Measurements from ENCODE around the gene ABL1.

Gene ABL1

DNA sequence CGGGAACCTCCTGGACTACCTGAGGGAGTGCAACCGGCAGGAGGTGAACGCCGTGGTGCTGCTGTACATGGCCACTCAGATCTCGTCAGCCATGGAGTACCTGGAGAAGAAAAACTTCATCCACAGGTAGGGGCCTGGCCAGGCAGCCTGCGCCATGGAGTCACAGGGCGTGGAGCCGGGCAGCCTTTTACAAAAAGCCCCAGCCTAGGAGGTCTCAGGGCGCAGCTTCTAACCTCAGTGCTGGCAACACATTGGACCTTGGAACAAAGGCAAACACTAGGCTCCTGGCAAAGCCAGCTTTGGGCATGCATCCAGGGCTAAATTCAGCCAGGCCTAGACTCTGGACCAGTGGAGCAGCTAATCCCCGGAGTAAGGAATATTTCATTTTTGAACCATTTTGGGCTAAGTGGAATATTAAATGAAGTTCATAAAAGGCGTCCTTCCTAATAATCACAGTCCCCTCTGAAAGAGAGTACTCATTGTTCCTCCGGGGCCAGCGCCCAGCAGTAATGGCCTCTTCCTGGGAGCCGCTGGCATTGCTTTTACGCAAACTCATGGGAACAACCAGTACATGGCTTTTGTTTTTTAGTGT, 38.0 kb downstream of the ABL1 start:
- no peak for DNase-seq

- DNase-seq, result no peak
These were observed 38.9 kb downstream of the ABL1 start for GRCh38 chr9:130873966-130874365.

GRCh38 chr9:130874783-130875182, 39.7 kb downstream of the ABL1 start:
- no peak for DNase-seq

GRCh38 chr9:130877300-130877699, 42.2 kb downstream of the ABL1 start:
- DNase-seq, result no peak

- no peak for DNase-seq
These were observed 43.2 kb downstream of the ABL1 start for GRCh38 chr9:130878295-130878694.

DNA sequence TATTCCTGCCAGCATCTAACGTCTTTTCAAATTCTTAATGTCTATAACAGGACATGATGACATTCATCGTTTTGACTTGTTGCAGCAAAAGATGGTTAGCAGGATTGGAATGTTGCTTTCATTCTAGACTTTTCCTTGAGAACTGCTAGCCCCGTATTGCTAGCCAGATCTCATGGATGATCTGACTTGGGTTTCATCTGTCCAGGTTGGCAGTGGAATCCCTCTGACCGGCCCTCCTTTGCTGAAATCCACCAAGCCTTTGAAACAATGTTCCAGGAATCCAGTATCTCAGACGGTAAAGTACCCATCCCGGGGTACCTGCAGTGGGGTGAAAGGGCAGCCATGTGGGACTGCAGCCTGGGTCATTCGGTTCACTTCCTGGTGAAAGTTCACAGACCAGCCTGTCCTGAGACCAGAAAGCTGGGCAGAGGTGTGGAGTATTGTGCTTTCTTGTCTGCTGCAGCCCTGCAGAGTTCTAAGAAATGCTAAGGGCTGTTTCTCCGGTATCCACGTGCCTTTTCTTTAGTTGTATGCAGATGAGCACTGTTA, 44.9 kb downstream of the ABL1 start:
- no peak for DNase-seq

GRCh38 chr9:130880599-130881220, 45.7 kb downstream of the ABL1 start:
- DNase-seq, result no peak

DNA sequence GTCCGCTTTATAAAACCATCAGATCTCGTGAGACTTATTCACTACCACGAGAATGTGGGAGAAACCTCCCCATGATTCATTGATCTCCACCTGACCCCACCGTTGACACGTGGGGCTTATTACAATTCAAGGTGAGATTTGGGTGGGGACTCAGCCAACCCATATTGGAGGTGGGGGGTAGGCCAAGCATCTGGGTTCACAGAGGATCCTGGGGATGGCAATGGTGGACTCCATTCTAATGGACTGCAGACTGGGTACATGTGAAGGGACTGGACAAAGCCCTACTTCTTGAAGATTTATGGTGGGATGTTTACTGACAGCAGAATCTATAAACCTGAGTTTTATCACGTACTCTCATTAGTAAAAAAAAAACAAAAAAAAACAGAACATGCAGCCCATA, 46.5 kb downstream of the ABL1 start:
- DNase-seq, result no peak

DNA sequence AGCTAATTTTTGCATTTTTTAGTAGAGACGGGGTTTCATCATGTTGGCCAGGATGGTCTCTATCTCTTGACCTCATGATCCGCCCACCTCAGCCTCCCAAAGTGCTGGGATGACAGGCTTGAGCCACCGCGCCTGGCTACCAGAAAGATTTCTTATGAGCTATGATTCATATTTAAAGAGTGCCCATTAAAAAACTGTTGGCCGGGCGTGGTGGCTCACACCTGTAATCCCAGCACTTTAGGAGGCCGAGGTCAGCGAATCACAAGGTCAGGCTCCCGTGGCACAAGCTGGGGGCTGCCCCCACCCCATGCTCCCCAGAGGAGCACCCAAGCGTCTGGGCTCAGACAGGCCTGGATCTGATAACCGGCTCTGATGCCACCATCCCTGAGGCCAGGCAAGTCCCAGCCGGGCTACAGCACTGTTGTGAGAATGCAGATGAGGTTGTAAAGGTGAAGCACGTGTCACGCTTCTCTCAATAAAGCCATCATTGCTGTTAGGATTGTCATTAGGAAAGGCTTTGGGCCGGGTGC, 47.7 kb downstream of the ABL1 start:
- no peak for DNase-seq

DNA sequence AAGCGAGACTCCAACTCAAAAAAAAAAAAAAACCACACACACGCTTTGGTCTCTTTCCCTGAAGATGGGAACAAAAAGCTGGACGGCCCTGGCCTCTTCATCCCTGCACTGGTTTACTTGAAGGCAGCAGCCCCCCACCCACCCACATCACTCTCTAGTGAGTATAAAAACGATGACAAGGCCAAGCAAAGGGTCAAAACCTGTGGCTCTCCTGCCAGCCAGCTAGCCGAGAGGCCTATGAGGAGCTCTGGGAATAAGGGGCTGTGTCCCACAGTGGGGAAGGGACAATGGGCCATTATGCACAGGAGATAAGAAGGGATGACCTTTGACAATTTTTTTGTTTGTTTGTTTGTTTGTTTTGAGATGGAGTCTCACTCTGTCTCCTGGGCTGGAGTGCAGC, 48.4 kb downstream of the ABL1 start:
- no peak for DNase-seq

GRCh38 chr9:130884111-130884531, 49.1 kb downstream of the ABL1 start:
- DNase-seq, result no peak

DNA sequence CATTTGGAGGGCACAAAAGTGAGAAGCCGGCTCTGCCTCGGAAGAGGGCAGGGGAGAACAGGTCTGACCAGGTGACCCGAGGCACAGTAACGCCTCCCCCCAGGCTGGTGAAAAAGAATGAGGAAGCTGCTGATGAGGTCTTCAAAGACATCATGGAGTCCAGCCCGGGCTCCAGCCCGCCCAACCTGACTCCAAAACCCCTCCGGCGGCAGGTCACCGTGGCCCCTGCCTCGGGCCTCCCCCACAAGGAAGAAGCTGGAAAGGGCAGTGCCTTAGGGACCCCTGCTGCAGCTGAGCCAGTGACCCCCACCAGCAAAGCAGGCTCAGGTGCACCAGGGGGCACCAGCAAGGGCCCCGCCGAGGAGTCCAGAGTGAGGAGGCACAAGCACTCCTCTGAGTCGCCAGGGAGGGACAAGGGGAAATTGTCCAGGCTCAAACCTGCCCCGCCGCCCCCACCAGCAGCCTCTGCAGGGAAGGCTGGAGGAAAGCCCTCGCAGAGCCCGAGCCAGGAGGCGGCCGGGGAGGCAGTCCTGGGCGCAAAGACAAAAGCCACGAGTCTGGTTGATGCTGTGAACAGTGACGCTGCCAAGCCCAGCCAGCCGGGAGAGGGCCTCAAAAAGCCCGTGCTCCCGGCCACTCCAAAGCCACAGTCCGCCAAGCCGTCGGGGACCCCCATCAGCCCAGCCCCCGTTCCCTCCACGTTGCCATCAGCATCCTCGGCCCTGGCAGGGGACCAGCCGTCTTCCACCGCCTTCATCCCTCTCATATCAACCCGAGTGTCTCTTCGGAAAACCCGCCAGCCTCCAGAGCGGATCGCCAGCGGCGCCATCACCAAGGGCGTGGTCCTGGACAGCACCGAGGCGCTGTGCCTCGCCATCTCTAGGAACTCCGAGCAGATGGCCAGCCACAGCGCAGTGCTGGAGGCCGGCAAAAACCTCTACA, 49.8 kb downstream of the ABL1 start:
- DNase-seq, result no peak

DNA sequence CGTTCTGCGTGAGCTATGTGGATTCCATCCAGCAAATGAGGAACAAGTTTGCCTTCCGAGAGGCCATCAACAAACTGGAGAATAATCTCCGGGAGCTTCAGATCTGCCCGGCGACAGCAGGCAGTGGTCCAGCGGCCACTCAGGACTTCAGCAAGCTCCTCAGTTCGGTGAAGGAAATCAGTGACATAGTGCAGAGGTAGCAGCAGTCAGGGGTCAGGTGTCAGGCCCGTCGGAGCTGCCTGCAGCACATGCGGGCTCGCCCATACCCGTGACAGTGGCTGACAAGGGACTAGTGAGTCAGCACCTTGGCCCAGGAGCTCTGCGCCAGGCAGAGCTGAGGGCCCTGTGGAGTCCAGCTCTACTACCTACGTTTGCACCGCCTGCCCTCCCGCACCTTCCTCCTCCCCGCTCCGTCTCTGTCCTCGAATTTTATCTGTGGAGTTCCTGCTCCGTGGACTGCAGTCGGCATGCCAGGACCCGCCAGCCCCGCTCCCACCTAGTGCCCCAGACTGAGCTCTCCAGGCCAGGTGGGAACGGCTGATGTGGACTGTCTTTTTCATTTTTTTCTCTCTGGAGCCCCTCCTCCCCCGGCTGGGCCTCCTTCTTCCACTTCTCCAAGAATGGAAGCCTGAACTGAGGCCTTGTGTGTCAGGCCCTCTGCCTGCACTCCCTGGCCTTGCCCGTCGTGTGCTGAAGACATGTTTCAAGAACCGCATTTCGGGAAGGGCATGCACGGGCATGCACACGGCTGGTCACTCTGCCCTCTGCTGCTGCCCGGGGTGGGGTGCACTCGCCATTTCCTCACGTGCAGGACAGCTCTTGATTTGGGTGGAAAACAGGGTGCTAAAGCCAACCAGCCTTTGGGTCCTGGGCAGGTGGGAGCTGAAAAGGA, 50.7 kb downstream of the ABL1 start:
- no peak for DNase-seq

- DNase-seq, result no peak
These were observed 51.9 kb downstream of the ABL1 start for GRCh38 chr9:130886981-130887380.

DNA sequence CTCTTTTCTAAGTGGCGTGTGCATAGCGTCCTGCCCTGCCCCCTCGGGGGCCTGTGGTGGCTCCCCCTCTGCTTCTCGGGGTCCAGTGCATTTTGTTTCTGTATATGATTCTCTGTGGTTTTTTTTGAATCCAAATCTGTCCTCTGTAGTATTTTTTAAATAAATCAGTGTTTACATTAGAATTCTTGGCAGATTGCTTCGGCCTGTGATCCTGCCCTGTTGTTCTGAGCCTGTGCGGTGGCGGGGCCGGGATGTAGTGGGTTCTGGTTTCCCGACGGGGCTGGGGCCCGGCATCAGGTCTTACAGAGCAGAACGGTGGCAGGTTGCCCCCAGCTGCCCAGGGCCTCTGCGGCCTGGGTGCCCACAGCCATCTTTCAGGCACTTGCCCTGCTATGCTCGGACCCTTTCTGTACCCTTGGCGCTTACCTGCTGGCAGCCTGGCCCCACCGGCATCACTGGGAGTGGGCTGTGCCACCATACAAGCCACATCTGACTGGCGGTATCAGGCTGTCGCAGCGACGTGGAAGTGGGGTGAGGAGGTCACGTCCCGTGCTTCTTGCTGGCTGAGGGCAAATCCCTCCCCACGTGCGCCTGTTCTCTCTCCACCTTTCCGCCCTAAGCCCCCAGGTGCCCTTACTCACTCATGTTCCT, 52.6 kb downstream of the ABL1 start:
- DNase-seq, result no peak

GRCh38 chr9:130888146-130888885, 53.3 kb downstream of the ABL1 start:
- no peak for DNase-seq

GRCh38 chr9:130890124-130890523, 55.1 kb downstream of the ABL1 start:
- no peak for DNase-seq

DNA sequence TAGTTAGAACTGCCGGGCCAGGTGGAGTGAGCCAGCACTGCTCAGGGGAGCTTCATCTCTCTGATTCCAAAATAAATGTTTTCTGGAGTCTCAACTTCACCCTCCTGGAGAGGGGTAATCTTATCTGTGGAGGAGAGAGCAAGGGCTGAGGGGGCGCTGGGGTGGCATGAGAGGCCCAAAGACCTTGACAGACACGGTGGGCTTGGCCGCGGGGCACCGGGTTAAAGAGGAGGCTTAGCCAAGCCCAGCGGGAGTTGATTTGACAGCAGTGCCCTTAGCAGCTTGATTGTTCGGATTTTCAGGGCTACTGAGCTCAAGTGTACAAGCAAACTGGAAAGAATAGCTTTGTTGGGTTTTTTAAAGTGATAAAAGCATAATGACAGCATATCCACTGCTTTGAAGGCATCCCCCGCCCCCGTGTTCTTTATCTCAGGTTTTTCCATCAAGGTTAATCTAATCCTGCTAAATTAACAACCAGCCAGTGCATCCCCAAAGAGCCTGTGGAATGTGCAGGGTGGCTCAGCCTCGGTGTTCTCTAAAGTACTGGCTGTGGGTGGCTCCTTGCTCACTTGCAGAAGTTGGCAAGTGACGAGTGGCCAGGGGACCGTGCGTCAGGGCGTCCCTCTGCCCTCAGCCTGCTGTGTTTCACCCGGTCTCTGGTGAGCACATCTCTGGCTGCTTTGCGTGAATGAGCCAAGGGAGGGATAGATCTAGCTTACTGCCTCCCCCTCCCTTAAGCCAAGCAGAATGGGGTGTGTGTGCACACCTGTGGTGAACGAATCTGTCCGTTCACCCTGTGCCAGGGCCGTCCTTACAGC, 56.0 kb downstream of the ABL1 start:
- no peak for DNase-seq

DNA sequence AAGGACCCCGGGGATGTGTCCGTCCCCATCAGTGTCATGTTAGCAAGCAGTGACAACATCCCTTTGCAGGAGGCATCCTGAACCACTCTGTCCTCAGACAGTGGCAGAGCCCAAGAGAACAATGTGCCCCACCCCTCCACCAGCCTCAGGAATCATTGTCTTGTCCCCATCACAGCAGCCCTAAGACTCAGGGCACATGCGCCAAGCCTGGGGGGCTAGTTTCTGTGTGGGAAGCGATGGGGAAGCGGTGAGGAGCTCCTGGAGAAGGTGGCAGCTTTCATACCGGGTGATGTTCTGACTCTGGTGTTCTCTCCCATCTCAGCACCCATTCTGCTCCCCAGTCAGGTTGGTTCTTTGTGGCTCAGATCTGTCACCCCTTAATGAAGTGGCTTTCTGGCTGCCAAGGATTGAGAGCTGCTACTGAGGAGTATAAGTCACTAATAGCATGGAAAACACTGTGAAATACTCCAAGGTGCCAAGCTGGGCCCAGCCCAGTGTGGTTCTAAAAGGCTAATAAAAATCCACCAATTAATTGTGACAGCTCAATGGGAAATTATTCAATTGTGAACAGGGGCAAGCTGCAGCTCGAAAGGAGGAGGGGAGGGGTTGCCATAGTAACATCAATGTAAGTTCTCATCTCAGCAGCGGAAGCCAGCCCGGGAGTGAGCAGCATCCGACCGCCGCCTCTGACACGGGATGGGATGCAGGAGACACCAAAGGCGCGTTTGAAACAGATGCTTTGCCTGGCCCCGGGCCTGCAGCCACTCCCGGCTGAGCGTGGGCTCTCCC, 56.8 kb downstream of the ABL1 start:
- DNase-seq, result no peak
